ENCODE measurements around the gene MORF4L1. TPM values are rescaled to one million over a fixed set of nuclear protein-coding genes. Genes with fewer than 3 reads are reported as not detected.
"Not testable (repeated sequence)": the region's sequence is repeated elsewhere in the genome, so short reads cannot be mapped to it uniquely, and the experiment has no call there.

MORF4L1 gene
- total and polyA plus RNA-seq, 8 donors, result 78.8 to 545 (median 267) TPM

DNA sequence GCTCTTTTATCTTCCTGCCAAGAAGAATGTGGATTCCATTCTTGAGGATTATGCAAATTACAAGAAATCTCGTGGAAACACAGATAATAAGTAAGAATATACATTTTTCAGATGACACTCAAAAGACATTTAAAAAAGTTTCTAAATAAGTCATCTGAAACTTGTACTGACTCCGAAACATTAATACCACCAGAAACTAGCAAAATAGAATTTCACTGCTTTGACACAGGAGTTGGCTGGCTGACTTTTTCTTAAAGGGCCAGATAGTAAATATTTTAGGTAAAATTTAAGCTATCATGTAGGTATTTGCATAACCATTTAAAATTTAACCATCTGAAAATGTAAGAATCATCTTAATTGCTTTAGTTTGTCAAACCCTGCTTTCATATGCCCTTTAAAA lies 20.8 kb downstream of the MORF4L1 start:
- 67 to 75% (median 69%) methylated on average over 2 of the region's 2 CpGs for WGBS, 5 donors
- DNase-seq, result no peak
- intact Hi-C loops (cut with DNase I; ENCODE audit: low total_unique reads), result no loop called here
- TF ChIP-seq EP300 (IDR thresholded peaks at IDR 0.05) (no peak), POLR2A (IDR thresholded peaks at IDR 0.05) (no peak), POLR2AphosphoS5 (IDR thresholded peaks at IDR 0.05) (no peak)
- TF ChIP-seq, protein P1, sequence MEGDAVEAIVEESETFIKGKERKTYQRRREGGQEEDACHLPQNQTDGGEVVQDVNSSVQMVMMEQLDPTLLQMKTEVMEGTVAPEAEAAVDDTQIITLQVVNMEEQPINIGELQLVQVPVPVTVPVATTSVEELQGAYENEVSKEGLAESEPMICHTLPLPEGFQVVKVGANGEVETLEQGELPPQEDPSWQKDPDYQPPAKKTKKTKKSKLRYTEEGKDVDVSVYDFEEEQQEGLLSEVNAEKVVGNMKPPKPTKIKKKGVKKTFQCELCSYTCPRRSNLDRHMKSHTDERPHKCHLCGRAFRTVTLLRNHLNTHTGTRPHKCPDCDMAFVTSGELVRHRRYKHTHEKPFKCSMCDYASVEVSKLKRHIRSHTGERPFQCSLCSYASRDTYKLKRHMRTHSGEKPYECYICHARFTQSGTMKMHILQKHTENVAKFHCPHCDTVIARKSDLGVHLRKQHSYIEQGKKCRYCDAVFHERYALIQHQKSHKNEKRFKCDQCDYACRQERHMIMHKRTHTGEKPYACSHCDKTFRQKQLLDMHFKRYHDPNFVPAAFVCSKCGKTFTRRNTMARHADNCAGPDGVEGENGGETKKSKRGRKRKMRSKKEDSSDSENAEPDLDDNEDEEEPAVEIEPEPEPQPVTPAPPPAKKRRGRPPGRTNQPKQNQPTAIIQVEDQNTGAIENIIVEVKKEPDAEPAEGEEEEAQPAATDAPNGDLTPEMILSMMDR (IDR thresholded peaks at IDR 0.05), result no peak
- no peak overlapping the region for H3K27ac ChIP-seq
- no peak overlapping the region for H3K4me3 ChIP-seq
- peaks cover 0 to 2% (median 0%) of the 10 kb centered on the region in 4 donors for H3K4me1 ChIP-seq
- H3K9me3 ChIP-seq, result no peaks in the 10 kb centered on the region
- H3K36me3 ChIP-seq, result peaks cover 60 to 100% (median 100%) of the 10 kb centered on the region in 4 donors
- H3K27me3 ChIP-seq, result no peaks in the 10 kb centered on the region

DNA sequence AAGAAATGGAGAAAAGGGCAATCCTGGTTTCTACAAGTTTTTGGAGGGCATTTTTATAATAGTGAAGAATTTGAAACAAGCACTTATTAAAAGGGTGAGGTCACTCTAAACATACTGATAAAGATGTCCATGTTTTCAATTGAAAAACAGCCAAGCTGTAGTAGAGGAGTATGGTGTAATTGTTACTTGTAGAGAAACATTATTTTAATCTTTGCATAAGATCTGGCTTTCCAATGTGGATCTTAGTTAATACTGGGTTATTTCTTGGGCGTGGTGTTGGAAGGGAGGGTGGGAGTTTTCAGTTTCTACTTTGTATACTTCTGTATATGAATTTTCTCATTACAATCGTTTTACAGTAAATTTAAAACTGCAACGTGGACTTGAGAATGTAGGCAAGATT lies 22.8 kb downstream of the MORF4L1 start:
- no peak overlapping the region for H3K4me3 ChIP-seq
- H3K9me3 ChIP-seq, result no peaks in the 10 kb centered on the region
- WGBS, 5 donors, result 70 to 82% (median 76%) methylated on average over 3 of the region's 3 CpGs
- peaks cover 74 to 100% (median 100%) of the 10 kb centered on the region in 4 donors for H3K36me3 ChIP-seq
- DNase-seq, result no peak
- intact Hi-C loops (cut with DNase I; ENCODE audit: low total_unique reads), result no loop called here
- TF ChIP-seq POLR2AphosphoS5 (IDR thresholded peaks at IDR 0.05) (no peak), EP300 (IDR thresholded peaks at IDR 0.05) (no peak), POLR2A (IDR thresholded peaks at IDR 0.05) (no peak)
- TF ChIP-seq, protein P1 (IDR thresholded peaks at IDR 0.05), result no peak
- H3K27ac ChIP-seq, result no peak overlapping the region
- no peaks in the 10 kb centered on the region for H3K27me3 ChIP-seq
- no peaks in the 10 kb centered on the region for H3K4me1 ChIP-seq

DNA sequence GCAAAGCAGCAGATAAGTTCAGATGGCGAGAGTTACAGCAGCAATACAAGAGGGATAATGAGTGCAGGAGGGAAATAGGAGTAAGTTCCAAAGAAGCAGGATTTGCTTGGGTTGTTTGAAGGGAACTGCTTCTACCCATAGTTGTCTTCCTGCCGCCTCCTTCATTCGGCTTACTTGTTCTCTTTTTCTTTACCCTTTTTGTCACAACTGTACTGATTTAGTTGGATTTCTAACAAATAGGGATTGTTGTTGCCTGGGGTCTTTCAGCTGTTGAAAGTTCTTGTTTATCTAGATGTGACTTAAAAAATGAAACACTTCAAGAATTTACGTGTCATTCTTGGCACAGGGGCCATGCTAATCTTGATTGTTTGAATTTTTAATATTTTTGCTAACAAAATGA lies 25.9 kb downstream of the MORF4L1 start:
- no peak overlapping the region for H3K4me3 ChIP-seq
- intact Hi-C loops (cut with DNase I; ENCODE audit: low total_unique reads), result no loop called here
- TF ChIP-seq, protein P1 (IDR thresholded peaks at IDR 0.05), result no peak
- no peak for TF ChIP-seq POLR2AphosphoS5 (IDR thresholded peaks at IDR 0.05)
- TF ChIP-seq EP300 (IDR thresholded peaks at IDR 0.05), result no peak
- no peak for TF ChIP-seq POLR2A (IDR thresholded peaks at IDR 0.05)
- WGBS, 5 donors, result 73 to 92% (median 89%) methylated on average over 4 of the region's 4 CpGs
- no peak overlapping the region for H3K27ac ChIP-seq
- DNase-seq, result no peak
- H3K4me1 ChIP-seq, result peaks cover 0 to 19% (median 7%) of the 10 kb centered on the region in 4 donors
- H3K9me3 ChIP-seq, result no peaks in the 10 kb centered on the region
- peaks cover 76 to 100% (median 100%) of the 10 kb centered on the region in 4 donors for H3K36me3 ChIP-seq
- H3K27me3 ChIP-seq, result no peaks in the 10 kb centered on the region

DNA sequence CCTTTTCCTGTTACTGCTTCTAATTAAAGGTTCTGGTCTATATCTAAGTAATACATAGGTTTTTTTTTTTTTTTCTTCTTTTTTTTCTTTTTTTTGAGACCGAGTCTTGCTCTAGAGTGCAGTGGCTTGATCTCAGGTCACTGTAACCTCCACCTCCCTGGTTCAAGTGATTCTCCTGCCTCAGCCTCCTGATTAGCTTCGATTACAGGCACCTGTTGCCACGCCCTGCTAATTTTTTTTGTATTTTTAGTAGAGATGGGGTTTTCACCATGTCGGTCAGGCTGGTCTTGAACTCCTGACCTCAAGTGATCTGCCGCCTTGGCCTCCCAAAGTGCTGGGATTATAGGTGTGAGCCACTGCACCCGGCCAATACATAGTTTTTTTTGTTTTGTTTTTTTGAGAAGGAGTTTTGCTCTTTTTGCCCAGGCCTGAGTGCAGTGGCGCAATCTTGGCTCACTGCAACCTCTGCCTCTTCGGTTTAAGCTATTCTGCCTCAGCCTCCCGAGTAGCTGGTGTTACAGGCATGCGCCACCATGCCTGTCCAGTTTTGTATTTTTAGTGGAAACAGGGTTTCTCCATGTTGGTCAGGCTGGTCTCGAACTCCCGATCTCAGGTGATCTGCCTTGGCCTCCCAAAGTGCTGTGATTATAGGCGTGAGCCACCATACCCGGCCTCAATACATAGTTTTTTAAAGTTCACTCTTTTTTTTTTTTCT lies 28.3 kb downstream of the MORF4L1 start:
- H3K4me3 ChIP-seq; intact Hi-C loops (cut with DNase I; ENCODE audit: low total_unique reads); DNase-seq; H3K27me3 ChIP-seq; H3K9me3 ChIP-seq; H3K27ac ChIP-seq: not testable (repeated sequence)
- peaks cover 0 to 34% (median 11%) of the 10 kb centered on the region in 4 donors for H3K4me1 ChIP-seq
- 92 to 95% (median 94%) methylated on average over 14 of the region's 14 CpGs for WGBS, 5 donors
- peaks cover 69 to 100% (median 99%) of the 10 kb centered on the region in 4 donors for H3K36me3 ChIP-seq

DNA sequence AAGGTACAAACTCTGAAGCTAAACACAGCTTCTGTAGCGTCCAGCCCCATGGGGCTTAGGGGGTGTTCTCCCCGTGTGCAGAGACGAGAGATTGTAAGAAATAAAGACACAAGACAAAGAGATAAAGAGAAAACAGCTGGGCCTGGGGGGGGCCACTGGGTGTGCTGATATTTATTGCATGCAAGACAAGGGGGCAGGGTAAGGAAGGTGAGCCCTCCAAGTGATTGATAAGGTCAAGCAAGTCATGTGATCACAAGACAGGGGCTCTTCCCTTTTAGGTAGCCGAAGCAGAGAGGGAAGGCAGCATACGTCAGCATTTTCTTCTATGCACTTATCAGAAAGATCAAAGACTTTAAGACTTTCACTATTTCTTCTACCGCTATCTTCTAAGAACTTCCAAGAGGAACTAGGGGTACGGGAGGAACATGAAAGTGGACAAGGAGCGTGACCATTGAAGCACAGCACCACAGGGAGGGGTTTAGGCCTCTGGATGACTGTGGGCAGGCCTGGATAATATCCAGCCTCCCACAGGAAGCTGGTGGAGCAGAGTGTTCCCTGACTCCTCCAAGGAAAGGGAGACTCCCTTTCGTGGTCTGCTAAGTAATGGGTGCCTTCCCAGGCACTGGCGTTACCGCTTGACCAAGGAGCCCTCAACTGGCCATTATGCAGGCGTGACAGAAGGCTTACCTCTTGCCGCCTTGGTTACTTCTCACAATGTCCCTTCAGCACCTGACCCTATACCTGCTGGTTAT lies 29.8 kb downstream of the MORF4L1 start:
- H3K27me3 ChIP-seq; H3K4me3 ChIP-seq; DNase-seq; H3K9me3 ChIP-seq; intact Hi-C loops (cut with DNase I; ENCODE audit: low total_unique reads): not testable (repeated sequence)
- Histone ChIP-seq H3K36me3 (peaks cover 73 to 100% (median 99%) of the 10 kb centered on the region in 4 donors), H3K4me1 (peaks cover 0 to 49% (median 20%) of the 10 kb centered on the region in 4 donors), H3K27ac (peak overlapping the region in 2 of 5 donors; percentile 14 to 22)
- WGBS, 5 donors, result 69 to 81% (median 71%) methylated on average over 13 of the region's 13 CpGs

Measured in stomach (tissue), 9 donors.